Measurements from ENCODE around the gene ELAVL1.

ELAVL1 gene

GRCh38 chr19:7994928-7995809 is 10.3 kb downstream of the ELAVL1 start:
- TF ChIP-seq TAF1 (IDR thresholded peaks at IDR 0.05; ENCODE audit: borderline replicate concordance, low read depth, low read length), result no peak
- no peak for TF ChIP-seq POLR2AphosphoS5 (IDR thresholded peaks at IDR 0.05; ENCODE audit: low read depth, low read length)
- TF ChIP-seq POLR2A (IDR thresholded peaks at IDR 0.05; ENCODE audit: low read depth, low read length), result no peak
- no peak for DNase-seq (ENCODE audit: insufficient read length)
- FAIRE-seq, result peak; percentile 56

- FAIRE-seq (no peak), DNase-seq (ENCODE audit: insufficient read length) (no peak)
- TF ChIP-seq POLR2A (IDR thresholded peaks at IDR 0.05; ENCODE audit: low read depth, low read length) (no peak), TAF1 (IDR thresholded peaks at IDR 0.05; ENCODE audit: borderline replicate concordance, low read depth, low read length) (no peak)
Measured at GRCh38 chr19:7994114-7994513, 11.3 kb downstream of the ELAVL1 start.

GRCh38 chr19:7993560-7993959 is 11.9 kb downstream of the ELAVL1 start:
- TF ChIP-seq TAF1 (IDR thresholded peaks at IDR 0.05; ENCODE audit: borderline replicate concordance, low read depth, low read length) (no peak), POLR2A (IDR thresholded peaks at IDR 0.05; ENCODE audit: low read depth, low read length) (no peak), POLR2AphosphoS5 (IDR thresholded peaks at IDR 0.05; ENCODE audit: low read depth, low read length) (no peak)
- DNase-seq (ENCODE audit: insufficient read length), result no peak
- FAIRE-seq, result no peak

- DNase-seq (ENCODE audit: insufficient read length) (no peak), FAIRE-seq (no peak)
- TF ChIP-seq POLR2A (IDR thresholded peaks at IDR 0.05; ENCODE audit: low read depth, low read length) (no peak), TAF1 (IDR thresholded peaks at IDR 0.05; ENCODE audit: borderline replicate concordance, low read depth, low read length) (no peak), POLR2AphosphoS5 (IDR thresholded peaks at IDR 0.05; ENCODE audit: low read depth, low read length) (no peak)
Measured at GRCh38 chr19:7992575-7992974, 12.9 kb downstream of the ELAVL1 start.

GRCh38 chr19:7989071-7989575 is 16.3 kb downstream of the ELAVL1 start:
- FAIRE-seq (no peak), DNase-seq (ENCODE audit: insufficient read length) (no peak)
- TF ChIP-seq POLR2A (IDR thresholded peaks at IDR 0.05; ENCODE audit: low read depth, low read length) (no peak), TAF1 (IDR thresholded peaks at IDR 0.05; ENCODE audit: borderline replicate concordance, low read depth, low read length) (no peak), POLR2AphosphoS5 (IDR thresholded peaks at IDR 0.05; ENCODE audit: low read depth, low read length) (no peak)

- FAIRE-seq, result no peak
- no peak for TF ChIP-seq TAF1 (IDR thresholded peaks at IDR 0.05; ENCODE audit: borderline replicate concordance, low read depth, low read length)
- TF ChIP-seq POLR2A (IDR thresholded peaks at IDR 0.05; ENCODE audit: low read depth, low read length), result no peak
- TF ChIP-seq POLR2AphosphoS5 (IDR thresholded peaks at IDR 0.05; ENCODE audit: low read depth, low read length), result no peak
- no peak for DNase-seq (ENCODE audit: insufficient read length)
Measured at GRCh38 chr19:7988307-7988706, 17.1 kb downstream of the ELAVL1 start.

GRCh38 chr19:7987114-7987768 is 18.2 kb downstream of the ELAVL1 start:
- DNase-seq (ENCODE audit: insufficient read length) (no peak), FAIRE-seq (no peak)
- TF ChIP-seq POLR2A (IDR thresholded peaks at IDR 0.05; ENCODE audit: low read depth, low read length) (no peak), TAF1 (IDR thresholded peaks at IDR 0.05; ENCODE audit: borderline replicate concordance, low read depth, low read length) (no peak), POLR2AphosphoS5 (IDR thresholded peaks at IDR 0.05; ENCODE audit: low read depth, low read length) (no peak)

DNA sequence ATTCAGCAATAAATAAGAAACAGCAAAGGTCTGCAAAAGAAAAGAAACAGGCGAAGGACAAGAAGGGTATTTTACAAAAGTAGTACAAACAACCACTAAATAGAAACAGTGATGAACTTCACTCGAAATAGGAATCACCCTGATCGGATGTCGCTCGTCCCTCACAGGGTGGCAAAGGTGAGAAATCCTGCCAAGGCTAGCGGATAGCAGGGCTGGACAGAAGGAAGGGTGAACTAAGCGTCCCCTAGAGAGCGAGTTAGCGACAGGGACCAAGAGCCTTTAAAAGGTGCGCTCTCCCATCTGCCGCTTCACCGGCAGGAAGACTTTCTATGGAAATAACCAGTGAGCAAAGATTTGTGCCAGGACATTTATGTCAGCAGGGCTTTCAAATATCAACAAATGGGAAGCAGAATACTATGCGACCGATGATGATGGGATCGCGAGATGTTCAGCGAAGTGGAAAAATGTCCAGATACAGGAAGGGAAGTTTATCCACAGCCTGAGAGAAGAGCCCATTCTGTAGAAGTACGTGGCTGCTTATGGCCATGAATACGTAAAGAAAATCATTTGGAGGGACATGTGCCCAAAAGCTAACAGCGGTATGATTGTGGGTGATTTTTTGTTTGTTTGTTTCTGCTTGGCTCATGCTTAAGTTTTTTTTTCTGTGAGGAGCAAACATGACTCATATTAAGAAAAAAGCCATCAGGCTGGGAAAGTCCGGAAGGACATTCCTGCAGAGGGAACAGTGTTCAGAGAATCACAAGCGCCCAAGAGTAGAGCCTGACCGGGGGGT is 18.9 kb downstream of the ELAVL1 start:
- DNase-seq (ENCODE audit: insufficient read length) (no peak), FAIRE-seq (no peak)
- TF ChIP-seq POLR2AphosphoS5 (IDR thresholded peaks at IDR 0.05; ENCODE audit: low read depth, low read length) (no peak), POLR2A (IDR thresholded peaks at IDR 0.05; ENCODE audit: low read depth, low read length) (no peak), TAF1 (IDR thresholded peaks at IDR 0.05; ENCODE audit: borderline replicate concordance, low read depth, low read length) (no peak)

DNA sequence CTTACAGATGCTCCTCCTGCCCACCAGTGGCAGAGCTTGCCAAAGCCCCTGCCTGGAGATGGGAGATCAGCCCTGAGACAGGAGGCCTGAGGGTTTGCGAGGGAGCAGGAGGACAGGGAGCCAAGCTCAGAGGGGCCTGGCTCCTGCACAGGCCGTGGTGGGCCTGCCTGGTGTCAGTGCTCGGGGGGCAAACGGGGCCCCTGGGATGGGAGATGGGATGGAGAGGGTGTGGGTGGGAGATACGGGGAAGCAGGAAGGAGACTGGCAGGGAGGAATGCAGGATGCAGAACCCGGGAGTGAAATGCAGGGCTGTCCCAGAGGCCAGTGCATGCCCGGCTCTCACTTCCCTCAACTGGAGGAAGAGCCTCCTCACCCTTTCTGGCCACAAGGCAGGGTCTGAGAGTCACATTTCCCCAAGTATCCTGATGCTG is 19.9 kb downstream of the ELAVL1 start:
- DNase-seq (ENCODE audit: insufficient read length) (no peak), FAIRE-seq (no peak)
- TF ChIP-seq TAF1 (IDR thresholded peaks at IDR 0.05; ENCODE audit: borderline replicate concordance, low read depth, low read length), result no peak
- TF ChIP-seq POLR2A (IDR thresholded peaks at IDR 0.05; ENCODE audit: low read depth, low read length), result no peak
- no peak for TF ChIP-seq POLR2AphosphoS5 (IDR thresholded peaks at IDR 0.05; ENCODE audit: low read depth, low read length)

GRCh38 chr19:7983995-7984837 is 21.2 kb downstream of the ELAVL1 start:
- DNase-seq (ENCODE audit: insufficient read length) (no peak), FAIRE-seq (no peak)
- TF ChIP-seq POLR2AphosphoS5 (IDR thresholded peaks at IDR 0.05; ENCODE audit: low read depth, low read length) (no peak), TAF1 (IDR thresholded peaks at IDR 0.05; ENCODE audit: borderline replicate concordance, low read depth, low read length) (no peak), POLR2A (IDR thresholded peaks at IDR 0.05; ENCODE audit: low read depth, low read length) (no peak)

All from GM12892 (cell line).